ENCODE data around the gene PTBP3. TPM values are rescaled to one million over a fixed set of nuclear protein-coding genes. Genes with fewer than 3 reads are reported as not detected.

PTBP3 gene
- total and polyA plus RNA-seq, 3 experiments from 2014 or later: 45.0 to 124 (median 118) TPM

DNA sequence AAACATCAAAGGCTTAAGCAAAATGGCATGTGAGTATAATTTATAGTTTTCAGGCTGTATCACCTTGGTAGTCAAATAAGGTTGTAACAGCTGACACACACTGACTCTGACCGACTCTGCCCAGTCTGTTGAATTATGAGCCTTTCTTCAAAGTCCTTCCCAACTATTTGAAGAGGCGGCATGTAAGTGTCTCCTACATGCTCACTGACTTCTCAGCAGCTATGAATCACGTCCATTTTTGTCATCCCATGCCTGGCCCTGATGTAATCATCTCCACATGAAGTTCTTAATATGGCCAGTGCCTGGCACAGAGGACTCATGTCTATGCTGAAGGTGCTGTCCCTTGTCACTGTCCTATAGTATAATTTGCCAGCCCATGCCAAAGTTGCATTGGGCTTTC, 5.1 kb upstream of the PTBP3 start:
- CTCF ChIA-PET: no interaction called here
- POLR2A ChIA-PET: interaction anchor here (0.6 kb wide), 1 partner anchor 41 kb away, joined by 3 read pairs; the partner anchor contains the start of gene HSDL2
- no peak for DNase-seq

DNA sequence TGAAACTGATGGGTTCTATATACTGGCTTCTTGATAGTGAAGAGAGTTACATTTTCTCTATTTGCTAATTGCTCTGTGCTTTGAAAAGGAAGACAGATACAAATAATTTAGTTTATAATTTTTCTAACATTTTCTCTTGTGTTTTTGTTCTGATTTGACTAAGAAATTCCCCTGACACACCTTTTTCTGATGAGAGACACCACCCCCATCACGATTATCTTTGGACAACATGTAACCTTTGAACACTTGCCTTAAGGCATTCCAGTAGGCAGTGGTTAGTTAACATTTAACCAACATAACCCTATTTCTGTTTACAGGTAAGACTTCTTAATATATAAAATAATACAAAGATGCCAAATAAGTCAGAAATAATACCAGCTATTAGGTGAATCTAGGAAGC, 4.1 kb upstream of the PTBP3 start:
- peaks cover 0 to 5% (median 0%) of the 10 kb centered on the region in 3 donors for H3K36me3 Mint-ChIP-seq
- ChIA-PET POLR2A (interaction anchor here (0.6 kb wide), 1 partner anchor 121 kb away, joined by 5 read pairs; no protein-coding TSS in a partner anchor), CTCF (interaction anchor here (1.2 to 1.4 kb wide), 2 partner anchors 14 to 153 kb away, joined by 3 read pairs; no protein-coding TSS in a partner anchor)

More for the DNA sequence above, 5.1 kb upstream of the PTBP3 start:
- Histone ChIP-seq H3K4me1 (ENCODE audit: insufficient read depth, low read length) (peaks cover 6% of the 10 kb centered on the region), H3K27me3 (ENCODE audit: insufficient read depth, low read length, poor library complexity, severe bottlenecking) (no peaks in the 10 kb centered on the region), H3K36me3 (ENCODE audit: insufficient read depth, low read length) (no peaks in the 10 kb centered on the region), H3K4me3 (ENCODE audit: low read length) (no peak overlapping the region), H3K27ac (ENCODE audit: low read depth, low read length) (no peak overlapping the region), H3K9me3 (ENCODE audit: low read length) (no peaks in the 10 kb centered on the region)
- peaks cover 0 to 2% of the 10 kb centered on the region in 2 donors for H3K27me3 Mint-ChIP-seq
- H3K27ac Mint-ChIP-seq: no peak overlapping the region
- peaks cover 5 to 9% (median 6%) of the 10 kb centered on the region in 3 donors for H3K4me1 Mint-ChIP-seq
- H3K4me3 Mint-ChIP-seq: peak overlapping the region in 1 of 7 donors; percentile 66
- no peaks in the 10 kb centered on the region for H3K9me3 Mint-ChIP-seq
- peaks cover 0 to 4% (median 3%) of the 10 kb centered on the region in 3 donors for H3K36me3 Mint-ChIP-seq

DNA sequence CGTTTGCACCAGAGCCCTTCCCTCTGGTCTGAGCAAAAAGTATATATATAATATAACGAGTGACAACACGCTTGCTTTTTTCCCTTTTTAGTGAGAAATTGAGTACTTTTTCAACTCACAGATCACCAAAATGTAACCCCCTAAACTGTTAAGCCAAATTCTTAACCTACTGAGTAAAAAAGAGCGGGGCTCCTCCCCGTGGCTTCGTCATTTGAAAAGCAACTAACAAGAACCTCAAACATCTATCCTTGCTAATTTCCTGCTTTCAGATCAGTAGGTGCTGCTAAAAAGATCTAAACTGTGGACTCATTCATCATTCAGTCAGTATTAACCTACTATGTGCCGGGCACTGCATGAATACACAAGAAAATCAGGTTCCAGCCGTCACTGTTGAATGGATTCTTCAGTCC, 1.0 kb upstream of the PTBP3 start:
- DNase-seq: peak; percentile 3 to 67 (median 43)
- peaks cover 0 to 8% (median 0%) of the 10 kb centered on the region in 3 donors for H3K36me3 Mint-ChIP-seq
- H3K9me3 Mint-ChIP-seq: no peaks in the 10 kb centered on the region

More for the DNA sequence above, 4.1 kb upstream of the PTBP3 start:
- Histone ChIP-seq H3K9me3 (ENCODE audit: low read length) (no peaks in the 10 kb centered on the region), H3K4me3 (ENCODE audit: low read length) (no peak overlapping the region), H3K4me1 (ENCODE audit: insufficient read depth, low read length) (peaks cover 6% of the 10 kb centered on the region), H3K27ac (ENCODE audit: low read depth, low read length) (no peak overlapping the region), H3K27me3 (ENCODE audit: insufficient read depth, low read length, poor library complexity, severe bottlenecking) (no peaks in the 10 kb centered on the region), H3K36me3 (ENCODE audit: insufficient read depth, low read length) (no peaks in the 10 kb centered on the region)
- Mint-ChIP-seq H3K4me3 (peak overlapping the region in 1 of 7 donors; percentile 32), H3K9me3 (no peaks in the 10 kb centered on the region), H3K27ac (no peak overlapping the region), H3K27me3 (peaks cover 0 to 3% of the 10 kb centered on the region in 2 donors), H3K4me1 (peaks cover 5 to 10% (median 7%) of the 10 kb centered on the region in 3 donors)
- no peak for DNase-seq

DNA sequence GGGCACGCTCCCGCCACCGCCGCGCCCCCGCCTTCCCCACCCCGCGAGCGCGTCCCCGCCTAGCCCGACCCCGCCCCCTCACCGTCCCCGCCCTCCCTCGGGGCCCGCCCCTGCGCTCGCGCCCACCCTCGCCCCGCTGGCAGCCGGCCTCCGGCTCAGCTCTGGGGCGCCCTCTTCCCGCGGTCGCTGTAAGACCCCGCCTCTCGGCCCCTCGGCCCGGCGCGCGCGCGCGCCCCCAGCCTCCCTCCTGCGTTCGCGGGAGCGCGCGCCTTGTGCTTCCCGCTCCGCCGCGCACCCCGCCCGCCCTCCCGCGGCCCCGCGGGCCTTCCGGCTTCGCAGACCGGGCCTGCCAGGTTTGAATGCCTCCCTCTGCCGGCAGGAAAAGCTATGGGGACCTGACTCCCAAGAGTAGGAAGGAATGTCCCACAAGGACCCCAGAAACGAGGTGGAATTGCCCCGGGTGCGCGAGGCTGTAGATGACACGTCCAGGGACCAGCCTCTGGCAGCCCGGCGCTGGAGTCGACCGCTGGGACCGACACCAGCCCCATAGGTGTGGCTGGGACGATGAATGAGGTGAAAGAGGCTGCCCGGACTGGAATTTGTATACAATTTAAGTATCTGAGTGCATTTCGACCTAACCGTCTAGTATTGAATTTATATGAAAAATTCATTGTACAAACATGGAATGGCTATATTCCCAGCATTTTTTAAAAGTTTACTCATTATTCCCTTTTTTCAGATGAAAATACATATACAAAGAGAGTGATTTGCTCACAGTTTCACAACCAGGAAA, 416 bp upstream of the PTBP3 start:
- POLR2A ChIA-PET: interaction anchor here (0.8 to 3.3 kb wide), 10 partner anchors 16 to 437 kb away, joined by 3 to 33 read pairs (median 4); partner anchors contain the start of genes HSDL2, INIP, KIAA1958 and SUSD1
- Mint-ChIP-seq H3K9me3 (no peaks in the 10 kb centered on the region), H3K4me1 (peaks cover 35 to 42% (median 37%) of the 10 kb centered on the region in 3 donors), H3K36me3 (peaks cover 0 to 8% (median 0%) of the 10 kb centered on the region in 3 donors), H3K27ac (peak overlapping the region; percentile 85 to 98 (median 94)), H3K27me3 (peaks cover 0 to 4% of the 10 kb centered on the region in 2 donors), H3K4me3 (peak overlapping the region; percentile 86 to 98 (median 96))
- no peaks in the 10 kb centered on the region for H3K9me3 ChIP-seq (ENCODE audit: low read length)
- peak; percentile 86 to 95 (median 91) for DNase-seq
- H3K4me1 ChIP-seq (ENCODE audit: insufficient read depth, low read length): peaks cover 25% of the 10 kb centered on the region
- CTCF ChIA-PET: interaction anchor here (0.8 to 2.9 kb wide), 7 partner anchors 13 to 246 kb away, joined by 3 to 14 read pairs (median 3); partner anchors contain the start of gene SUSD1
- H3K27me3 ChIP-seq (ENCODE audit: insufficient read depth, low read length, poor library complexity, severe bottlenecking): no peaks in the 10 kb centered on the region
- peak overlapping the region; percentile 88 for H3K27ac ChIP-seq (ENCODE audit: low read depth, low read length)
- peak overlapping the region; percentile 79 for H3K4me3 ChIP-seq (ENCODE audit: low read length)
- H3K36me3 ChIP-seq (ENCODE audit: insufficient read depth, low read length): no peaks in the 10 kb centered on the region

More for the DNA sequence above, 1.0 kb upstream of the PTBP3 start:
- Mint-ChIP-seq H3K4me3 (peak overlapping the region; percentile 86 to 98 (median 96)), H3K4me1 (peaks cover 32 to 39% (median 33%) of the 10 kb centered on the region in 3 donors), H3K27ac (peak overlapping the region; percentile 76 to 98 (median 92)), H3K27me3 (peaks cover 0 to 4% of the 10 kb centered on the region in 2 donors)
- Histone ChIP-seq H3K27ac (ENCODE audit: low read depth, low read length) (peak overlapping the region; percentile 87), H3K4me1 (ENCODE audit: insufficient read depth, low read length) (peaks cover 22% of the 10 kb centered on the region), H3K4me3 (ENCODE audit: low read length) (peak overlapping the region; percentile 79), H3K36me3 (ENCODE audit: insufficient read depth, low read length) (no peaks in the 10 kb centered on the region), H3K9me3 (ENCODE audit: low read length) (no peaks in the 10 kb centered on the region), H3K27me3 (ENCODE audit: insufficient read depth, low read length, poor library complexity, severe bottlenecking) (no peaks in the 10 kb centered on the region)
- ChIA-PET POLR2A (interaction anchor here (1.9 to 3.3 kb wide), 3 partner anchors 20 to 159 kb away, joined by 5 to 33 read pairs (median 18); partner anchors contain the start of genes HSDL2 and SUSD1), CTCF (interaction anchor here (1.4 to 2.9 kb wide), 2 partner anchors 159 to 237 kb away, joined by 8 to 14 read pairs; partner anchors contain the start of gene SUSD1)

DNA sequence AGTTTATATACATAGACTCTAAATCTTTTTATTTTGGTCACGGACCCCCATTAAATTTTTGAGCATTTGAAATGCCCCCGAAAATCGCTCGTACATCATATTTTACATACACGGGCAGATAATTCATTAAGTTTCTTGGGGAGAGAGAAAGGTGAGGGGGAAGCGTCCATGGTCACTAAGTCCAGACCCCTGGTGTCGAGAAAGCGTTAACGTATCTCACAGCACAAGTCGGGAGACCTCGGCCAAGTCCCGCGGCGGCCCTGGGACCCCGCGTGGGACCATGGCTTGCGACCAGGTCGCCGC, 794 bp downstream of the PTBP3 start:
- DNase-seq: no peak
- peaks cover 47 to 55% (median 49%) of the 10 kb centered on the region in 3 donors for H3K4me1 Mint-ChIP-seq

DNA sequence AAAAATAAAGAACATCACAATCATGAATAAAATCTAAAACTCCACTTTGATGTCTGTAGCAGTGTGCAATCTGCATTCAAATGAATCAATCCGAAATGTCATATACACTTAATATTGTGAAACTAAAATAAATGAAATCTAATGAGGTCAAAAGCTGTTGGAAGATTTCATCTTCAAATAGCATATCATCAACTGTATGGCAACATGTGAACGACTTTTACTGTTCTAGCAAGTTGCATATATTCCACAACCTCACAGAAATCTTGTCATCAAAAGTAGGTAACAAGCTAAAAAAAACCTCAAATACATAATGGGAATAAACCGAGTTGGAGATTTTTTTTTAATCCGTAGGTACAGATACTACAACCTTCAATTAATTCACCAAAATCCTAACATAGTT, 1.2 kb downstream of the PTBP3 start:
- H3K4me1 ChIP-seq (ENCODE audit: insufficient read depth, low read length): peaks cover 40% of the 10 kb centered on the region
- H3K4me3 Mint-ChIP-seq: peak overlapping the region; percentile 87 to 97 (median 96)
- no peak for DNase-seq
- POLR2A ChIA-PET: interaction anchor here (0.9 to 3.3 kb wide), 4 partner anchors 47 to 849 kb away, joined by 3 to 33 read pairs (median 12); partner anchors contain the start of genes HSDL2, SUSD1 and UGCG
- H3K36me3 Mint-ChIP-seq: peaks cover 0 to 9% (median 0%) of the 10 kb centered on the region in 3 donors
- CTCF ChIA-PET: interaction anchor here (1.0 to 2.9 kb wide), 7 partner anchors 11 to 666 kb away, joined by 3 to 14 read pairs (median 4); no protein-coding TSS in a partner anchor
- H3K9me3 ChIP-seq (ENCODE audit: low read length): no peaks in the 10 kb centered on the region
- H3K36me3 ChIP-seq (ENCODE audit: insufficient read depth, low read length): no peaks in the 10 kb centered on the region
- no peaks in the 10 kb centered on the region for H3K27me3 ChIP-seq (ENCODE audit: insufficient read depth, low read length, poor library complexity, severe bottlenecking)
- peak overlapping the region; percentile 75 for H3K4me3 ChIP-seq (ENCODE audit: low read length)
- peak overlapping the region; percentile 88 for H3K27ac ChIP-seq (ENCODE audit: low read depth, low read length)
- peaks cover 48 to 56% (median 52%) of the 10 kb centered on the region in 3 donors for H3K4me1 Mint-ChIP-seq
- H3K27me3 Mint-ChIP-seq: peaks cover 0 to 4% of the 10 kb centered on the region in 2 donors
- peak overlapping the region; percentile 85 to 97 (median 96) for H3K27ac Mint-ChIP-seq
- no peaks in the 10 kb centered on the region for H3K9me3 Mint-ChIP-seq

More for the DNA sequence above, 794 bp downstream of the PTBP3 start:
- ChIA-PET POLR2A (interaction anchor here (0.6 to 3.3 kb wide), 8 partner anchors 15 to 850 kb away, joined by 3 to 33 read pairs (median 4); partner anchors contain the start of genes HSDL2, SUSD1 and UGCG), CTCF (interaction anchor here (1.0 to 2.9 kb wide), 6 partner anchors 12 to 667 kb away, joined by 3 to 14 read pairs (median 4); no protein-coding TSS in a partner anchor)
- Mint-ChIP-seq H3K9me3 (no peaks in the 10 kb centered on the region), H3K27me3 (peaks cover 0 to 4% of the 10 kb centered on the region in 2 donors), H3K27ac (peak overlapping the region; percentile 85 to 97 (median 96)), H3K4me3 (peak overlapping the region; percentile 87 to 97 (median 96)), H3K36me3 (peaks cover 0 to 9% (median 0%) of the 10 kb centered on the region in 3 donors)
- Histone ChIP-seq H3K27me3 (ENCODE audit: insufficient read depth, low read length, poor library complexity, severe bottlenecking) (no peaks in the 10 kb centered on the region), H3K4me3 (ENCODE audit: low read length) (peak overlapping the region; percentile 75), H3K27ac (ENCODE audit: low read depth, low read length) (peak overlapping the region; percentile 88), H3K9me3 (ENCODE audit: low read length) (no peaks in the 10 kb centered on the region), H3K36me3 (ENCODE audit: insufficient read depth, low read length) (no peaks in the 10 kb centered on the region), H3K4me1 (ENCODE audit: insufficient read depth, low read length) (peaks cover 37% of the 10 kb centered on the region)

DNA sequence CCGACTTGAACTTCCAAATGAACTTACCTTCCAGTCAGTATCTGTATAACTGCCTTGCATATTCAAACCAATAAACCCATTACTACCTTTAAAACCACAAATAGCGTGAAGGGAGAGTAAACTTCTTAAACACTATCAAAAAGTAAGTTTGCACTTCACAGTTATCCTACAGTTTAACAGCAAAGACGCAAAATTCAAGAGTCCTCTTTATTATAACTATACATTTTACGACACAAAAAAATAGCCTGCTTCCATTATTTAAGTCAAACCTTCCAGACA, 1.8 kb downstream of the PTBP3 start:
- H3K27me3 ChIP-seq (ENCODE audit: insufficient read depth, low read length, poor library complexity, severe bottlenecking): no peaks in the 10 kb centered on the region
- peaks cover 0 to 9% (median 0%) of the 10 kb centered on the region in 3 donors for H3K36me3 Mint-ChIP-seq
- peak overlapping the region; percentile 36 to 97 (median 96) for H3K27ac Mint-ChIP-seq
- CTCF ChIA-PET: interaction anchor here (1.2 to 2.9 kb wide), 4 partner anchors 15 to 234 kb away, joined by 3 to 14 read pairs (median 4); no protein-coding TSS in a partner anchor
- peak overlapping the region; percentile 88 for H3K27ac ChIP-seq (ENCODE audit: low read depth, low read length)
- H3K4me3 ChIP-seq (ENCODE audit: low read length): peak overlapping the region; percentile 40
- H3K4me1 ChIP-seq (ENCODE audit: insufficient read depth, low read length): peaks cover 43% of the 10 kb centered on the region
- no peaks in the 10 kb centered on the region for H3K36me3 ChIP-seq (ENCODE audit: insufficient read depth, low read length)
- H3K4me3 Mint-ChIP-seq: peak overlapping the region; percentile 87 to 97 (median 96)
- peaks cover 0 to 4% of the 10 kb centered on the region in 2 donors for H3K27me3 Mint-ChIP-seq
- H3K4me1 Mint-ChIP-seq: peaks cover 51 to 61% (median 58%) of the 10 kb centered on the region in 3 donors
- H3K9me3 ChIP-seq (ENCODE audit: low read length): no peaks in the 10 kb centered on the region
- POLR2A ChIA-PET: interaction anchor here (3.3 kb wide), 1 partner anchor 156 kb away, joined by 33 read pairs; the partner anchor contains the start of gene SUSD1
- H3K9me3 Mint-ChIP-seq: no peaks in the 10 kb centered on the region
- peak in 1 of 5 donors; percentile 4 for DNase-seq

Data from CD8-positive, alpha-beta memory T cell (primary cell).